GM10248 (cell line): ENCODE results near the gene UHRF1.

ENCODE experiments used
- CTCF ChIA-PET: fragments of 300-600 bp; sonication (Branson Sonifier 250); formaldehyde crosslinking; extraction: SDS; loops from one replicate; lab custom pipeline; 2021; ENCODE audit warnings: antibody characterized with exemption; lab: Yijun Ruan, JAX
- POLR2A ChIA-PET: fragments of 350-650 bp; sonication (Branson Sonifier 250); formaldehyde crosslinking; extraction: SDS; loops from one replicate; lab custom pipeline; 2020; ENCODE audit warnings: antibody characterized with exemption; lab: Yijun Ruan, JAX
- DNase-seq: peaks from one replicate; pipeline ENCODE4 v3.0.0; 2012; ENCODE audit errors: extremely low spot score
- CTCF ChIP-seq: IDR thresholded peaks from 2 replicates; pipeline ENCODE4 v1.5.1; 2012; ENCODE audit warnings: mild to moderate bottlenecking, low read depth; ENCODE audit errors: extremely low read depth, missing control alignments, control extremely low read depth

UHRF1 gene

DNA sequence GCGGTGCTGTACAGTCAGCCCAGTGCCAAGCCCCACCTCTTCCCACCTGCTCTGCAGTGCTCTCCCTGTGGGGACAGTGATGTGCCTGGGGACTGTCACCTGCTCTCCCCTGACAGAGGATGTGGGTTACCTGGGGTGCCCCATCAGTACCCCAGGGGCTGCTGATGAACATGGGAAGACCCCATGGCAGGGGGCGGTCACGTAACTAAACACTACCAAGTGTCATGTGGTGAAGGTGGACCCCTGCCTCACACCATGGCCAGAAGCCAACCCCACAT, 72.3 kb downstream of the UHRF1 start:
- ChIA-PET CTCF (no interaction called here), POLR2A (no interaction called here)
- no peak for DNase-seq
- TF ChIP-seq CTCF: no peak

DNA sequence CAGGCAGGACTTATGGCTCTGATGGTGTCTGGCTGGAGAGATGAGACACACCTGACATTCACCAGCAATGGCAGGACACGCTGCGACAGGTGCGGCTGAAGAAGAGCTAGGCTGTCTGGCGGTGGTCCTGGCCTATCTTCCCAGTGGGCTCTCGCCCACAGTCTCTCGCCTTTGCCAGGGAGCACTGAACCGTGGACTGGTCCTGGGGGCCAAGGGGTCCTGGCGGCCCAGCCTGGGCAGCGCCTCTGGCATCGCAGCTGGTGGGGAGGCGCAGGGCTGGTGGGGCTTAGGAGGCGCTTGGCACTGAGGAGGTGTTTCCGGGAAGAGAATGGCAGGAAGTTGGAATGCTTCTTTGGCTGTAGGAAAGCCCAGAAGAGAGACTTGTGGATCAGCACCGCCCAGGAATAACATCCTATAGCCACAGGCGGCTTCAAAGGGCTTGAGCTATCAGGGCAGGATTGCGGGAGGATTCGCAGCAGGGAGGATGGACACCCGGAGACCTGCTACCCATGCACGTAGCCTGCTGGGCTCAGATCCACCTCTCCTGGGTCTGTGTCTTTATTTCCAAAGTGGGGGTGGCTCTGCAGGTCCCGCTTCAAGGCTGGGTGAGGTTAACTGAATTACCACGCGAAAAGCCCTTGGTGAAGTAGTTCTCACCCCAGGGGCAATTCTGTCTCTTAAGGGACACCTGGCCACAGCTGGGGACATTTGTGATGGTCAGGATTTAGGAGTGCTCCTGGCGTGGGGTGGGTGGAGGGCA, 74.2 kb downstream of the UHRF1 start:
- DNase-seq: no peak
- ChIA-PET POLR2A (no interaction called here), CTCF (interaction anchor here (3.1 kb wide), 1 partner anchor 18 kb away, joined by 14 read pairs; no protein-coding TSS in a partner anchor)
- TF ChIP-seq CTCF: no peak

DNA sequence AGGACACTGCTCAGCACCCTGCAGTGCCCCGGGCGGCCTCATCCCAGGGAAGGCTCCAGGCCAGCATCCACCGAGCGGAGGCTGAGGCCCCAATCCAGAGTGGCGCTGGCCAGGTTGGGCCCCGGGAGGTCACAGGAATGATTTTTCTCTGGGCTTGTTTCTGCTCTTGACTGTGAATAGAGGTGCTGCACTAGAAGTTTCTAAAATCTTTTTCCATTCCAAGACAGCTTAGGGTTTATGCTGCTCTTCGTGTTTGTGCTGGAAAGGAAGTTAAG, 74.7 kb downstream of the UHRF1 start:
- TF ChIP-seq CTCF: no peak
- ChIA-PET CTCF (interaction anchor here (3.1 kb wide), 1 partner anchor 18 kb away, joined by 14 read pairs; no protein-coding TSS in a partner anchor), POLR2A (no interaction called here)
- DNase-seq: no peak

DNA sequence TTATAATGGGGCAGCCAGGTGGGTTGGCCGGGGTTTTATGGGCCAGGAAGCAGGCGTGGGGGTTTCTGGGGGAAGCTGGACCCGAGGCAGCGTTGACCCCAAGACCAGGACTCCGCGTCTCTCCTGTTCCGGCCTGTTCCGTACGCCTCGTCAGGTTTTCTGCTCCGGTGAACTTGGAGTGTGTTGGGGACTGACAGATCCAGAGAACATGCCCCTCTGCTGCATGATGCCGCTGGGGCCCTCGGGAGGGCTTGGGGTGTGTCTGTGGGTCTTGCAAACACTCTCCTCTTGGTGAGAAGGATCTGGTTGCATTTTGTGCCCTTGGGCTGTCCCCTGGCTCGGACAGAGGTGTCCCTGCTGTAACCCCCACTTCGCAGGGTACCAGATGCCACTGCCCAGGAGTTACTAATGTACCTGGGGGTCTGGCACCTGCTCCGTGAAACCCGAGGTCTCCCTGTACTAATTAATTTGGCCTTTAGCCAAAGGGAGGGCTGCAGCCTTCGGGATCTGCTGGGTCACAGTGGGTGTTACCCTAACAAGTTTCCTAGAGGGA, 75.2 kb downstream of the UHRF1 start:
- no peak for DNase-seq
- no peak for TF ChIP-seq CTCF
- POLR2A ChIA-PET: no interaction called here
- CTCF ChIA-PET: interaction anchor here (3.1 kb wide), 1 partner anchor 17 kb away, joined by 14 read pairs; no protein-coding TSS in a partner anchor

GRCh38 chr19:4985551-4985991, 76.3 kb downstream of the UHRF1 start:
- CTCF ChIA-PET: interaction anchor here (3.1 kb wide), 1 partner anchor 16 kb away, joined by 14 read pairs; no protein-coding TSS in a partner anchor
- no peak for DNase-seq
- POLR2A ChIA-PET: no interaction called here
- no peak for TF ChIP-seq CTCF

DNA sequence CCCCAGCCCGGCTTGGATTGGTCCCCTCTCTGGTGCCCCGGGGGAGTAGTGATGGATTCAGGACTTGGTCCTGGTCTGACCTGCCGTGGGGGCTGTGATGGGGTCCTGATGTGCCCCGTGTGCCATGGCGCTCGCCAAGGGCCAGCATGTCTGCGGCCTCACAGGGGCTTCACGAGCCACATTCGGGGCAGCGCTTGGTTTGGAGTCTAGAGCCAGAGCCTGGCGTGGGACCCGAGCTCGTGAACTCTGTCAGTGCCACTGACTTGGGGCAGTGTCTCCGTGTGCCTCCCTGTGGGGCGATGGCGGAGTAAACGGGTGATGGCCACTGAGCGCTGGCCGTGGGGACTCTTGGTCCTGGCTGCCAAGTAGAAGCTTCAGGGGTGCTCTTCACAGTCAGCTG, 76.8 kb downstream of the UHRF1 start:
- POLR2A ChIA-PET: no interaction called here
- TF ChIP-seq CTCF: no peak
- no peak for DNase-seq
- CTCF ChIA-PET: interaction anchor here (3.1 kb wide), 1 partner anchor 16 kb away, joined by 14 read pairs; no protein-coding TSS in a partner anchor
